MCF 10A (cell line): ENCODE data around the gene TBC1D24. TPM values are rescaled to one million over a fixed set of nuclear protein-coding genes. Genes with fewer than 3 reads are reported as not detected.

Experiments used
- BruUV-seq: library from RNA; stranded (reverse); fragments of 400-500 nt; replicated peaks from 2 replicates; lab custom pipeline; 2021; lab: Mats Ljungman, UMichigan
- CTCF ChIA-PET: fragments of 300-600 bp; sonication (Branson Sonifier 250); formaldehyde crosslinking; extraction: SDS; loops from one replicate; lab custom pipeline; 2021; ENCODE audit warnings: antibody characterized with exemption, inconsistent platforms; lab: Yijun Ruan, JAX
- POLR2A ChIA-PET: fragments of 300-600, 350-650 bp; sonication (Branson Sonifier 250); formaldehyde crosslinking; extraction: SDS; loops from one replicate; lab custom pipeline; 2020; ENCODE audit warnings: antibody characterized with exemption, inconsistent platforms; lab: Yijun Ruan, JAX
- DNase-seq: peaks from one replicate; pipeline ENCODE4 v3.0.0-alpha.2; 2018; ENCODE audit not compliant: unreplicated experiment
- H3K27ac Mint-ChIP-seq: one replicate; pipeline ENCODE4 v1.8.0; 2022; ENCODE audit warnings: mild to moderate bottlenecking, low read depth, mixed read lengths; ENCODE audit not compliant: unreplicated experiment
- H3K27me3 Mint-ChIP-seq: one replicate; pipeline ENCODE4 v1.8.0; 2022; ENCODE audit warnings: mixed read lengths; ENCODE audit not compliant: insufficient read depth, unreplicated experiment
- H3K36me3 Mint-ChIP-seq: one replicate; pipeline ENCODE4 v1.8.0; 2022; ENCODE audit warnings: mild to moderate bottlenecking, moderate library complexity, mixed read lengths; ENCODE audit not compliant: insufficient read depth, unreplicated experiment
- H3K4me1 Mint-ChIP-seq: one replicate; pipeline ENCODE4 v1.8.0; 2022; ENCODE audit warnings: mixed read lengths; ENCODE audit not compliant: insufficient read depth, unreplicated experiment
- H3K4me3 Mint-ChIP-seq: one replicate; pipeline ENCODE4 v1.8.0; 2022; ENCODE audit warnings: mild to moderate bottlenecking, moderate library complexity, mixed read lengths; ENCODE audit not compliant: unreplicated experiment
- H3K9me3 Mint-ChIP-seq: one replicate; pipeline ENCODE4 v1.8.0; 2022; ENCODE audit warnings: mixed read lengths; ENCODE audit not compliant: unreplicated experiment
- intact Hi-C: fragments of 100-400 bp; cut with micrococcal nuclease; formaldehyde crosslinking; loops from 2 replicates; pipeline ENCODE4 v1.14.1; 2022
- total RNA-seq: library from RNA; stranded (reverse); gene quantifications from 2 replicates; pipeline ENCODE4 v1.2.3, GENCODE V29; 2022
- TF ChIP-seq, protein P1 (sequence below): fragments of 200-600 bp; IDR thresholded peaks from one replicate; pipeline ENCODE4 v1.8.0; 2022; ENCODE audit warnings: antibody characterized with exemption, mild to moderate bottlenecking; ENCODE audit not compliant: unreplicated experiment

Gene TBC1D24
- total RNA-seq, 1 experiment from 2014 or later: 8.1 TPM

DNA sequence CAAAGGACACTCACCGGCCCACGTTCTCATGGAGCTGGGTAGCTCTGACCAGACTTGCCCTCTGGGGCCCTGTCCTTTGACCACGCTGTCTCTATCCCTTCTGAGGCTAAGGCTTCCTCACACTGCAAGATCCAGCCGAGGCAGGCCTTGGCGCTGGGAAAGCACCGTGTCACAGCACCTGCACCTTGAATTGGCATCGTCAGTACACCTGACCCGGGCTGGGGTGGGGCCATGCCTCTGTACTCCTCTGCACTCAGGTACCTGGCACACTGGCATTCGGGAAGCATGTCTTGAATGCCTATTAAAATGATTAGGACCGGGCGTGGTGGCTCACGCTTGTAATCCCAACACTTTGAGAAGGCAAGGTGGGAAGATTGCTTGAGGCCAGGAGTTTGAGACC, 6.0 kb downstream of the TBC1D24 start:
- ChIA-PET CTCF (interaction anchor here (0.9 to 2.0 kb wide), 2 partner anchors 20 to 286 kb away, joined by 3 to 11 read pairs; no protein-coding TSS in a partner anchor), POLR2A (no interaction called here)
- Mint-ChIP-seq H3K9me3 (no peaks in the 10 kb centered on the region), H3K27ac (no peak overlapping the region), H3K27me3 (no peaks in the 10 kb centered on the region), H3K4me3 (no peak overlapping the region), H3K4me1 (peaks cover 12% of the 10 kb centered on the region), H3K36me3 (peaks cover 10% of the 10 kb centered on the region)
- no peak for DNase-seq
- TF ChIP-seq, protein P1, sequence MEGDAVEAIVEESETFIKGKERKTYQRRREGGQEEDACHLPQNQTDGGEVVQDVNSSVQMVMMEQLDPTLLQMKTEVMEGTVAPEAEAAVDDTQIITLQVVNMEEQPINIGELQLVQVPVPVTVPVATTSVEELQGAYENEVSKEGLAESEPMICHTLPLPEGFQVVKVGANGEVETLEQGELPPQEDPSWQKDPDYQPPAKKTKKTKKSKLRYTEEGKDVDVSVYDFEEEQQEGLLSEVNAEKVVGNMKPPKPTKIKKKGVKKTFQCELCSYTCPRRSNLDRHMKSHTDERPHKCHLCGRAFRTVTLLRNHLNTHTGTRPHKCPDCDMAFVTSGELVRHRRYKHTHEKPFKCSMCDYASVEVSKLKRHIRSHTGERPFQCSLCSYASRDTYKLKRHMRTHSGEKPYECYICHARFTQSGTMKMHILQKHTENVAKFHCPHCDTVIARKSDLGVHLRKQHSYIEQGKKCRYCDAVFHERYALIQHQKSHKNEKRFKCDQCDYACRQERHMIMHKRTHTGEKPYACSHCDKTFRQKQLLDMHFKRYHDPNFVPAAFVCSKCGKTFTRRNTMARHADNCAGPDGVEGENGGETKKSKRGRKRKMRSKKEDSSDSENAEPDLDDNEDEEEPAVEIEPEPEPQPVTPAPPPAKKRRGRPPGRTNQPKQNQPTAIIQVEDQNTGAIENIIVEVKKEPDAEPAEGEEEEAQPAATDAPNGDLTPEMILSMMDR: no peak
- intact Hi-C loops: no loop called here
- BruUV-seq: no TSS peak

DNA sequence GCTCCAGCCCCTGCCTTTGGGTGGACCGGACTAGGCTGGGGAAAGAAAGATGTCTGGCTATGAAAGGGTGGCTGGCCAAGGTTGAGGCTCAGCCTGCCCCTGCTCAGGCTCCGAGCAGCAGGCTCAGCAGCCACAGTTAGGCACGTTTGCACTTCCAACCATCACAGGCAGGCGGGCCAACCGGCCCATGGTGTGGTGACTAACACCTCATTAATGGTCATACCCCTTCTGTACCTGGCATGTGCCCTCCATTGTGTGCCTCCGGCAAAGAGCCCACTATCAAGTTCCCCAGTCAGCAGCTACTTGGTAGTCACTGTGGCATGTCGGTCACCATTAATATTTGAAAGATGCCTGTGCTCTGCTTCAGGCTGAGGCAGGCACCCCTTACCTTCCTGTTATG, 6.7 kb downstream of the TBC1D24 start:
- no TSS peak for BruUV-seq
- Mint-ChIP-seq H3K4me3 (no peak overlapping the region), H3K9me3 (no peaks in the 10 kb centered on the region), H3K4me1 (peaks cover 12% of the 10 kb centered on the region), H3K27me3 (no peaks in the 10 kb centered on the region), H3K36me3 (peaks cover 10% of the 10 kb centered on the region), H3K27ac (no peak overlapping the region)
- POLR2A ChIA-PET: no interaction called here
- intact Hi-C loops: no loop called here
- no peak for DNase-seq
- TF ChIP-seq, protein P1: no peak
- CTCF ChIA-PET: interaction anchor here (0.6 to 2.0 kb wide), 3 partner anchors 19 to 287 kb away, joined by 3 to 11 read pairs (median 3); no protein-coding TSS in a partner anchor

DNA sequence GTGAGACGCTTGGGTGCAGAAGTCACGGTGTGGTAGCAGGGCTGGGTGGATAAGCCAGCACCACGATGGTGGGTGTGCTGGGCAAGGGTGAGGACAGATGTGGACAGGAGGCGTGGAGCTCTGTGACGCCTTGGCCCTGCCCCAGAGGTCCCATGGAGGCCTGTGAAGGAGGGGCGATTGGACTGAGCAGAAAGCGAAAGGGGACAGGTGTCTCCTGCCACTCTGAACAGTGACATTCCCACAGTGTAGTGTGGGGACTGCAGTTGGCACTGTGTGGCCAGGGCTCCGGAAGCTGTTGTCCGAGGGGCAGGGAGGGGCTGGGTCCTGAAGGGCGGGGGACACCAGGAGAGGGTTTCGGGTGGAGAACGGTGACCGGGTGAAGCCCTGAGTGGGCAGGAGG, 7.3 kb downstream of the TBC1D24 start:
- ChIA-PET CTCF (interaction anchor here (0.7 to 2.0 kb wide), 2 partner anchors 17 to 19 kb away, joined by 3 to 11 read pairs; no protein-coding TSS in a partner anchor), POLR2A (interaction anchor here (0.5 kb wide), 1 partner anchor 510 kb away, joined by 5 read pairs; the partner anchor contains the start of gene TBL3)
- BruUV-seq: no TSS peak
- Mint-ChIP-seq H3K27me3 (no peaks in the 10 kb centered on the region), H3K4me3 (no peak overlapping the region), H3K4me1 (peaks cover 14% of the 10 kb centered on the region), H3K36me3 (peaks cover 10% of the 10 kb centered on the region), H3K9me3 (no peaks in the 10 kb centered on the region), H3K27ac (no peak overlapping the region)
- DNase-seq: no peak
- TF ChIP-seq, protein P1: no peak
- intact Hi-C loops: no loop called here

- TF ChIP-seq, protein P1: no peak
- Mint-ChIP-seq H3K27ac (no peak overlapping the region), H3K4me3 (no peak overlapping the region), H3K4me1 (peaks cover 10% of the 10 kb centered on the region), H3K27me3 (no peaks in the 10 kb centered on the region), H3K9me3 (no peaks in the 10 kb centered on the region), H3K36me3 (peaks cover 9% of the 10 kb centered on the region)
- BruUV-seq: no TSS peak
- intact Hi-C loops: no loop called here
- no peak for DNase-seq
- ChIA-PET CTCF (interaction anchor here (0.6 to 2.0 kb wide), 4 partner anchors 18 to 290 kb away, joined by 3 to 11 read pairs (median 4); no protein-coding TSS in a partner anchor), POLR2A (interaction anchor here (0.5 to 1.1 kb wide), 2 partner anchors 38 to 511 kb away, joined by 3 to 5 read pairs; partner anchors contain the start of gene TBL3)
Observed at GRCh38 chr16:2482708-2483534, 8.0 kb downstream of the TBC1D24 start.
